ENCODE data around the gene TBK1. TPM values are rescaled to one million over a fixed set of nuclear protein-coding genes. Genes with fewer than 3 reads are reported as not detected.
"Not testable (repeated sequence)": the region's sequence is repeated elsewhere in the genome, so short reads cannot be mapped to it uniquely, and the experiment has no call there.

The TBK1 gene
- total RNA-seq, 1 experiment from 2014 or later = 15.9 TPM

GRCh38 chr12:64538121-64538520 lies 86.2 kb downstream of the TBK1 start:
- ChIA-PET POLR2A (no interaction called here), CTCF (interaction anchor here (0.9 kb wide), 1 partner anchor 11 kb away, joined by 3 read pairs; no protein-coding TSS in a partner anchor)
- DNase-seq (ENCODE audit: low spot score) (no peak), ATAC-seq (no peak)
- no peak overlapping the region for H3K27ac Mint-ChIP-seq
- H3K4me1 Mint-ChIP-seq = peaks cover 5% of the 10 kb centered on the region
- TF ChIP-seq ZNF671 (CRISPR knock-in tag; IDR thresholded peaks at IDR 0.05) (no peak), ELF4 (CRISPR knock-in tag; IDR thresholded peaks at IDR 0.05; ENCODE audit: low read depth) (no peak), ETV6 (CRISPR knock-in tag; IDR thresholded peaks at IDR 0.05) (no peak), TP53 (CRISPR knock-in tag; IDR thresholded peaks at IDR 0.05) (no peak), ATF3 (CRISPR knock-in tag; conservative IDR thresholded peaks at IDR 0.05) (no peak), TCF7 (CRISPR knock-in tag; IDR thresholded peaks at IDR 0.05; ENCODE audit: low read depth) (no peak), KAT7 (CRISPR knock-in tag; IDR thresholded peaks at IDR 0.05; ENCODE audit: borderline replicate concordance) (no peak), ZNF121 (CRISPR knock-in tag; IDR thresholded peaks at IDR 0.05) (no peak), NR3C1 (CRISPR knock-in tag; conservative IDR thresholded peaks at IDR 0.05; ENCODE audit: low read depth) (no peak), ZNF396 (CRISPR knock-in tag; IDR thresholded peaks at IDR 0.05; ENCODE audit: borderline replicate concordance) (no peak), ATF1 (CRISPR knock-in tag; IDR thresholded peaks at IDR 0.05) (no peak), SMAD4 (CRISPR knock-in tag; IDR thresholded peaks at IDR 0.05) (no peak), RELA (CRISPR knock-in tag; IDR thresholded peaks at IDR 0.05; ENCODE audit: borderline replicate concordance) (no peak), NR1H2 (CRISPR knock-in tag; IDR thresholded peaks at IDR 0.05) (no peak), ESRRA (CRISPR knock-in tag; IDR thresholded peaks at IDR 0.05; ENCODE audit: borderline replicate concordance) (no peak), IRF1 (CRISPR knock-in tag; IDR thresholded peaks at IDR 0.05) (no peak)
- TF ChIP-seq, protein P1, sequence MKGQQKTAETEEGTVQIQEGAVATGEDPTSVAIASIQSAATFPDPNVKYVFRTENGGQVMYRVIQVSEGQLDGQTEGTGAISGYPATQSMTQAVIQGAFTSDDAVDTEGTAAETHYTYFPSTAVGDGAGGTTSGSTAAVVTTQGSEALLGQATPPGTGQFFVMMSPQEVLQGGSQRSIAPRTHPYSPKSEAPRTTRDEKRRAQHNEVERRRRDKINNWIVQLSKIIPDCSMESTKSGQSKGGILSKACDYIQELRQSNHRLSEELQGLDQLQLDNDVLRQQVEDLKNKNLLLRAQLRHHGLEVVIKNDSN (CRISPR knock-in tag; IDR thresholded peaks at IDR 0.05) = no peak
- H3K4me3 Mint-ChIP-seq = no peak overlapping the region
- H3K9me3 Mint-ChIP-seq = no peaks in the 10 kb centered on the region
- H3K36me3 Mint-ChIP-seq = no peaks in the 10 kb centered on the region
- H3K27me3 Mint-ChIP-seq (ENCODE audit: low read depth) = peaks cover 5% of the 10 kb centered on the region

DNA sequence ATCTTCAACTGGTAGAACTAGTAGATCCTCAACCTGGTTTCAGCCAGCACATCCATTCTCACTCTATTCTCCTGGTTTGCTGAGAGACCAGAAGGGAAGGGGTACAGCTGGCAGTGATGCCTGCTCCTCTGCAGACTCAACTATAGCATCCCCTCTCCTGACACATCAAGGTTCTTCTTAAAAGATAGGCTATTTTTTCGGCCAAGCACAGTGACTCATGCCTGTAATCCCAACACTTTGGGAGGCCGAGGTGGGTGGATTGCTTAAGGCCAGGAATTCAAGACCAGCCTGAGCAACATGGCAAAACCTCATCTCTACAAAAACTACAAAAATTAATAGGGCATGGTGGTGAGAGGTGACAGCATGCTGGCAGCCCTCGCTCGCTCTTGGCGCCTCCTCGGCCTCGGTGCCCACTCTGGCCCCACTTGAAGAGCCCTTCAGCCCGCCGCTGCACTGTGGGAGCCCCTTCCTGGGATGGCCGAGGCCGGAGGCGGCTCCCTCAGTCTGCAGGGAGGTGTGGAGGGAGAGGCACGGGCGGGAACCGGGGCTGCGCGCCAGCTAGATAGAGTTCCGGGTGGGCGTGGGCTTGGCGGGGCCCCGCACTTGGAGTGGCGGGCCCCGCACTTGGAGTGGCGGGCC lies 90.6 kb downstream of the TBK1 start:
- DNase-seq (ENCODE audit: low spot score); ATAC-seq; H3K4me1 Mint-ChIP-seq; CTCF ChIA-PET; H3K36me3 Mint-ChIP-seq; H3K27ac Mint-ChIP-seq; H3K27me3 Mint-ChIP-seq (ENCODE audit: low read depth); H3K9me3 Mint-ChIP-seq; POLR2A ChIA-PET: not testable (repeated sequence)
- H3K4me3 Mint-ChIP-seq = peak overlapping the region; percentile 39

- H3K9me3 Mint-ChIP-seq = peaks cover 7% of the 10 kb centered on the region
- CTCF ChIA-PET = interaction anchor here (0.6 to 1.6 kb wide), 7 partner anchors 16 to 252 kb away, joined by 3 to 8 read pairs (median 4); no protein-coding TSS in a partner anchor
- ATAC-seq = no peak
- H3K4me1 Mint-ChIP-seq = peaks cover 6% of the 10 kb centered on the region
- H3K27me3 Mint-ChIP-seq (ENCODE audit: low read depth) = peaks cover 5% of the 10 kb centered on the region
- no peak overlapping the region for H3K27ac Mint-ChIP-seq
- H3K36me3 Mint-ChIP-seq = no peaks in the 10 kb centered on the region
- DNase-seq (ENCODE audit: low spot score) = no peak
- no peak for TF ChIP-seq E2F1 (CRISPR knock-in tag; IDR thresholded peaks at IDR 0.05)
- TF ChIP-seq GTF2I (CRISPR knock-in tag; conservative IDR thresholded peaks at IDR 0.05) = 0 out of 2 replicates have a peak, but pooled peaks have one; percentile 55
- TF ChIP-seq NFE2L1 (CRISPR knock-in tag; IDR thresholded peaks at IDR 0.05) = no peak
- no peak for TF ChIP-seq ZNF423 (CRISPR knock-in tag; IDR thresholded peaks at IDR 0.05)
- no peak for TF ChIP-seq FOXP4 (CRISPR knock-in tag; IDR thresholded peaks at IDR 0.05)
- no peak for TF ChIP-seq ZNF512 (CRISPR knock-in tag; IDR thresholded peaks at IDR 0.05; ENCODE audit: borderline replicate concordance)
- peak; percentile 90 for TF ChIP-seq ZNF121 (CRISPR knock-in tag; IDR thresholded peaks at IDR 0.05)
- POLR2A ChIA-PET = interaction anchor here (1.6 kb wide), 1 partner anchor 67 kb away, joined by 4 read pairs; no protein-coding TSS in a partner anchor
- no peak overlapping the region for H3K4me3 Mint-ChIP-seq
Measured at GRCh38 chr12:64544371-64545080, 92.6 kb downstream of the TBK1 start.
